ENCODE data around the gene NR6A1.

DNA sequence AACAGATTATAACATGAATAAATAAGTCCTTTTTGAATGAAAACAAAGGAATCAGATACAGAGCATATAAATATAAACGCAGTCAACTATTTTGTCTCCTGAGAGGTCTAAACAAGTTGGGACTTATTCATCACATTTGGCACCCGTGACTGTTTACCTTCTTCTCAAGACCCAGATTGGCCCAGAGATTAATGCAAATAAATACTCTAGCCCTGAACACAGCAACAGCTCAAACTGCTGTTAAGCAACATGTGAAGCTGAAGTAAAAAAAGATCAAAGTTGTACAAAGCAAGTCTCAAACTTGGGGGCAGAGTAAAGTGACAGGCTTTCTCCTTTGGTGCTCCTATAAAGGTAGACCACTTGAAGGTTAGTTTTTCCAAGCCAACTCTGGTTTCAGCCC is 168.9 kb downstream of the NR6A1 start:
- TF ChIP-seq, protein P1, sequence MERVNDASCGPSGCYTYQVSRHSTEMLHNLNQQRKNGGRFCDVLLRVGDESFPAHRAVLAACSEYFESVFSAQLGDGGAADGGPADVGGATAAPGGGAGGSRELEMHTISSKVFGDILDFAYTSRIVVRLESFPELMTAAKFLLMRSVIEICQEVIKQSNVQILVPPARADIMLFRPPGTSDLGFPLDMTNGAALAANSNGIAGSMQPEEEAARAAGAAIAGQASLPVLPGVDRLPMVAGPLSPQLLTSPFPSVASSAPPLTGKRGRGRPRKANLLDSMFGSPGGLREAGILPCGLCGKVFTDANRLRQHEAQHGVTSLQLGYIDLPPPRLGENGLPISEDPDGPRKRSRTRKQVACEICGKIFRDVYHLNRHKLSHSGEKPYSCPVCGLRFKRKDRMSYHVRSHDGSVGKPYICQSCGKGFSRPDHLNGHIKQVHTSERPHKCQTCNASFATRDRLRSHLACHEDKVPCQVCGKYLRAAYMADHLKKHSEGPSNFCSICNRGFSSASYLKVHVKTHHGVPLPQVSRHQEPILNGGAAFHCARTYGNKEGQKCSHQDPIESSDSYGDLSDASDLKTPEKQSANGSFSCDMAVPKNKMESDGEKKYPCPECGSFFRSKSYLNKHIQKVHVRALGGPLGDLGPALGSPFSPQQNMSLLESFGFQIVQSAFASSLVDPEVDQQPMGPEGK (tag by site-specific recombination; IDR thresholded peaks at IDR 0.05) = no peak
- TF ChIP-seq, protein P2, sequence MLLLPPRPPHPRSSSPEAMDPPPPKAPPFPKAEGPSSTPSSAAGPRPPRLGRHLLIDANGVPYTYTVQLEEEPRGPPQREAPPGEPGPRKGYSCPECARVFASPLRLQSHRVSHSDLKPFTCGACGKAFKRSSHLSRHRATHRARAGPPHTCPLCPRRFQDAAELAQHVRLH (tag by site-specific recombination; IDR thresholded peaks at IDR 0.05) = no peak
- TF ChIP-seq SP2 (tag by site-specific recombination; IDR thresholded peaks at IDR 0.05) = no peak
- TF ChIP-seq, protein P3, sequence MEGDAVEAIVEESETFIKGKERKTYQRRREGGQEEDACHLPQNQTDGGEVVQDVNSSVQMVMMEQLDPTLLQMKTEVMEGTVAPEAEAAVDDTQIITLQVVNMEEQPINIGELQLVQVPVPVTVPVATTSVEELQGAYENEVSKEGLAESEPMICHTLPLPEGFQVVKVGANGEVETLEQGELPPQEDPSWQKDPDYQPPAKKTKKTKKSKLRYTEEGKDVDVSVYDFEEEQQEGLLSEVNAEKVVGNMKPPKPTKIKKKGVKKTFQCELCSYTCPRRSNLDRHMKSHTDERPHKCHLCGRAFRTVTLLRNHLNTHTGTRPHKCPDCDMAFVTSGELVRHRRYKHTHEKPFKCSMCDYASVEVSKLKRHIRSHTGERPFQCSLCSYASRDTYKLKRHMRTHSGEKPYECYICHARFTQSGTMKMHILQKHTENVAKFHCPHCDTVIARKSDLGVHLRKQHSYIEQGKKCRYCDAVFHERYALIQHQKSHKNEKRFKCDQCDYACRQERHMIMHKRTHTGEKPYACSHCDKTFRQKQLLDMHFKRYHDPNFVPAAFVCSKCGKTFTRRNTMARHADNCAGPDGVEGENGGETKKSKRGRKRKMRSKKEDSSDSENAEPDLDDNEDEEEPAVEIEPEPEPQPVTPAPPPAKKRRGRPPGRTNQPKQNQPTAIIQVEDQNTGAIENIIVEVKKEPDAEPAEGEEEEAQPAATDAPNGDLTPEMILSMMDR (tag by site-specific recombination; IDR thresholded peaks at IDR 0.05) = no peak
- TF ChIP-seq, protein P4, sequence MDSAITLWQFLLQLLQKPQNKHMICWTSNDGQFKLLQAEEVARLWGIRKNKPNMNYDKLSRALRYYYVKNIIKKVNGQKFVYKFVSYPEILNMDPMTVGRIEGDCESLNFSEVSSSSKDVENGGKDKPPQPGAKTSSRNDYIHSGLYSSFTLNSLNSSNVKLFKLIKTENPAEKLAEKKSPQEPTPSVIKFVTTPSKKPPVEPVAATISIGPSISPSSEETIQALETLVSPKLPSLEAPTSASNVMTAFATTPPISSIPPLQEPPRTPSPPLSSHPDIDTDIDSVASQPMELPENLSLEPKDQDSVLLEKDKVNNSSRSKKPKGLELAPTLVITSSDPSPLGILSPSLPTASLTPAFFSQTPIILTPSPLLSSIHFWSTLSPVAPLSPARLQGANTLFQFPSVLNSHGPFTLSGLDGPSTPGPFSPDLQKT (IDR thresholded peaks at IDR 0.05; ENCODE audit: borderline replicate concordance, low read depth, low read length) = no peak
- TF ChIP-seq TCF7L2 (IDR thresholded peaks at IDR 0.05; ENCODE audit: borderline replicate concordance, low read depth, low read length) = no peak
- TF ChIP-seq, protein P5, sequence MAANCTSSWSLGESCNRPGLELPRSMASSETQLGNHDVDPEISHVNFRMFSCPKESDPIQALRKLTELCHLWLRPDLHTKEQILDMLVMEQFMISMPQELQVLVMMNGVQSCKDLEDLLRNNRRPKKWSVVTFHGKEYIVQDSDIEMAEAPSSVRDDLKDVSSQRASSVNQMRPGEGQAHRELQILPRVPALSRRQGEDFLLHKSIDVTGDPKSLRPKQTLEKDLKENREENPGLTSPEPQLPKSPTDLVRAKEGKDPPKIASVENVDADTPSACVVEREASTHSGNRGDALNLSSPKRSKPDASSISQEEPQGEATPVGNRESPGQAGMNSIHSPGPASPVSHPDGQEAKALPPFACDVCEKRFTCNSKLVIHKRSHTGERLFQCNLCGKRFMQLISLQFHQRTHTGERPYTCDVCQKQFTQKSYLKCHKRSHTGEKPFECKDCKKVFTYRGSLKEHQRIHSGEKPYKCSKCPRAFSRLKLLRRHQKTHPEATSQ (tag by site-specific recombination; IDR thresholded peaks at IDR 0.05) = no peak
- TF ChIP-seq, protein P6, sequence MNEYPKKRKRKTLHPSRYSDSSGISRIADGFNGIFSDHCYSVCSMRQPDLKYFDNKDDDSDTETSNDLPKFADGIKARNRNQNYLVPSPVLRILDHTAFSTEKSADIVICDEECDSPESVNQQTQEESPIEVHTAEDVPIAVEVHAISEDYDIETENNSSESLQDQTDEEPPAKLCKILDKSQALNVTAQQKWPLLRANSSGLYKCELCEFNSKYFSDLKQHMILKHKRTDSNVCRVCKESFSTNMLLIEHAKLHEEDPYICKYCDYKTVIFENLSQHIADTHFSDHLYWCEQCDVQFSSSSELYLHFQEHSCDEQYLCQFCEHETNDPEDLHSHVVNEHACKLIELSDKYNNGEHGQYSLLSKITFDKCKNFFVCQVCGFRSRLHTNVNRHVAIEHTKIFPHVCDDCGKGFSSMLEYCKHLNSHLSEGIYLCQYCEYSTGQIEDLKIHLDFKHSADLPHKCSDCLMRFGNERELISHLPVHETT (tag by site-specific recombination; IDR thresholded peaks at IDR 0.05) = no peak
- no peak for TF ChIP-seq ZNF311 (tag by site-specific recombination; IDR thresholded peaks at IDR 0.05; ENCODE audit: borderline replicate concordance)
- TF ChIP-seq ZNF112 (tag by site-specific recombination; IDR thresholded peaks at IDR 0.05) = no peak
- no peak for TF ChIP-seq ZNF768 (tag by site-specific recombination; IDR thresholded peaks at IDR 0.05)
- no peak for TF ChIP-seq ZNF121 (tag by site-specific recombination; IDR thresholded peaks at IDR 0.05)
- TF ChIP-seq ZNF416 (tag by site-specific recombination; IDR thresholded peaks at IDR 0.05) = no peak
- TF ChIP-seq, protein P7, sequence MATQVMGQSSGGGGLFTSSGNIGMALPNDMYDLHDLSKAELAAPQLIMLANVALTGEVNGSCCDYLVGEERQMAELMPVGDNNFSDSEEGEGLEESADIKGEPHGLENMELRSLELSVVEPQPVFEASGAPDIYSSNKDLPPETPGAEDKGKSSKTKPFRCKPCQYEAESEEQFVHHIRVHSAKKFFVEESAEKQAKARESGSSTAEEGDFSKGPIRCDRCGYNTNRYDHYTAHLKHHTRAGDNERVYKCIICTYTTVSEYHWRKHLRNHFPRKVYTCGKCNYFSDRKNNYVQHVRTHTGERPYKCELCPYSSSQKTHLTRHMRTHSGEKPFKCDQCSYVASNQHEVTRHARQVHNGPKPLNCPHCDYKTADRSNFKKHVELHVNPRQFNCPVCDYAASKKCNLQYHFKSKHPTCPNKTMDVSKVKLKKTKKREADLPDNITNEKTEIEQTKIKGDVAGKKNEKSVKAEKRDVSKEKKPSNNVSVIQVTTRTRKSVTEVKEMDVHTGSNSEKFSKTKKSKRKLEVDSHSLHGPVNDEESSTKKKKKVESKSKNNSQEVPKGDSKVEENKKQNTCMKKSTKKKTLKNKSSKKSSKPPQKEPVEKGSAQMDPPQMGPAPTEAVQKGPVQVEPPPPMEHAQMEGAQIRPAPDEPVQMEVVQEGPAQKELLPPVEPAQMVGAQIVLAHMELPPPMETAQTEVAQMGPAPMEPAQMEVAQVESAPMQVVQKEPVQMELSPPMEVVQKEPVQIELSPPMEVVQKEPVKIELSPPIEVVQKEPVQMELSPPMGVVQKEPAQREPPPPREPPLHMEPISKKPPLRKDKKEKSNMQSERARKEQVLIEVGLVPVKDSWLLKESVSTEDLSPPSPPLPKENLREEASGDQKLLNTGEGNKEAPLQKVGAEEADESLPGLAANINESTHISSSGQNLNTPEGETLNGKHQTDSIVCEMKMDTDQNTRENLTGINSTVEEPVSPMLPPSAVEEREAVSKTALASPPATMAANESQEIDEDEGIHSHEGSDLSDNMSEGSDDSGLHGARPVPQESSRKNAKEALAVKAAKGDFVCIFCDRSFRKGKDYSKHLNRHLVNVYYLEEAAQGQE (tag by site-specific recombination; IDR thresholded peaks at IDR 0.05) = no peak

Data from HEK293 (cell line).